ENCODE data around the gene ISLR. TPM values are rescaled to one million over a fixed set of nuclear protein-coding genes. Genes with fewer than 3 reads are reported as not detected.

The ISLR gene
- total RNA-seq, 1 donor from 2014 or later: 37.4 TPM

DNA sequence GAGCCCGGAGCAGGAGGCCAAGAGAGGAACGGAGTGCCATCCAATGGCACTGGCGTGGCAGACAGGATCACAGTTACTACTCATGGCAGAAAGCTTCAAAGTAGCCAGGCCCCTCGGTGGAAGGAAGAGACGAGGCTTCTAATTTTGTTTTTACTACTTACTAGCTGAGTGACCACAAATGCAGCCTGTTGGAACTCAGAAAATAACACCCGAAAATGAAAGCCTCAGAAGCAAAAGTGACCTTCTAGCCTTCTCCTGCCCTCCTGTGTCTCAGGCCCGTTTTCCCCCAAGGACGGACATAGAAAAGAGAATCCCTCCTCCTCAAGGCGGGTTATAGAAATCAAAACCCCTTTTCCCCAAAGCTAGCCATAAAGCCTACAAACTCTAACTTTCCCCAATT, 39.0 kb downstream of the ISLR start:
- DNase-seq (ENCODE audit: low spot score): no peak

DNA sequence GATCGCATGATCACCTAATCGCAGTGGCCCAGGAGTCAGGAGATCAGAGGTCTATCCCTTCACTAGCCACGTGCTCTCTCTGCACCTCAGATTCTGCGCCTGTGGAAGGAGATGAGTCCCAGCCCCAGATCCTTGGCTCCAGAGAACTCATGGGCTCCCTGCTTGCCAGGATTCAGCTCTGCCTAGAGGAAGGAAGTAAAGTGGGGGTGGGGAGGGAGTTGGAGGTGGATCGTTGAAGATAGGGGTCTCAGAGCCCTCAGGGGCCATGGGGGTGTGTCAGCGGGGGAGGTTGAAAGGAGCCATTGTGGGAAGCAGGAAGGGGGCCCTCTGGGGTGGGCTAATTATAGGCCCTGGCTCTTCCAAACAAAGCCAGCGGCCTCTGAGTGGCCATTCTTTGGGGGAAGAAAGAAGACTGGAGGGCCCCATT, 40.4 kb downstream of the ISLR start:
- DNase-seq (ENCODE audit: low spot score): no peak

DNA sequence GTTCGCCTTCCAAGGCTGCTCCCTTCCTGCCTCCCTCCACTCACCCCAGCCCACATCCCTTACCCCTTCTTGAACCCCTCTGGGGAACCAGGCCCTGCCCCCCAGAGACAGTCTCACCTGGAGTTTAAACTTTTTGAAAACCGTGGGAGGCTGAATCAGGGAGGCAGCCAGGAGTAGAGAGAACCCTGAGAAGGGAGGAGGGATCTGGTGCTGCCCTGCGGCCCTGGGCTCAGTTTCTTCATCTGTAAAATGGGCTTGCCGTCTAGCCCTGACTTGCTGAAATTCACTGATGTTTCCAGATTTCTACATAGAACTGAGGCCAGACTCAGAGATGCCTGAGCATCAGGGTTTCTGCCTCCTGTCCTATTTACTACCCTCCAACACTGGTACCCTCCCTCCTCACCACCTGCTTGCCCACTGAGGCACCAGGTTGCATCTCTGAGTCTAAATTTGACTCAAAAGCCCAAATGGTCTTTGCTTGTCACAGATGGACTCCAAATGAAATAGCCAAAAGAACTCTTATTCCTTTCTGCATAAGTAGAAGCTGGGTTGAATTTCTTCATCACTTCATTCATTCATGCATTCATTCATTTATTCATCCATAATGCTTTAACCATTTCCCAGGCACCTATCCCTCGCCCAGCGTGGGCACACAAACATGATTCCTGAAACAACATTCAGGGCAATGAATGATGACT, 41.0 kb downstream of the ISLR start:
- DNase-seq (ENCODE audit: low spot score): no peak

GRCh38 chr15:74215958-74216357, 42.4 kb downstream of the ISLR start:
- no peak for DNase-seq (ENCODE audit: low spot score)

- no peak for DNase-seq (ENCODE audit: low spot score)
These were observed 43.4 kb downstream of the ISLR start for GRCh38 chr15:74216949-74217348.

DNA sequence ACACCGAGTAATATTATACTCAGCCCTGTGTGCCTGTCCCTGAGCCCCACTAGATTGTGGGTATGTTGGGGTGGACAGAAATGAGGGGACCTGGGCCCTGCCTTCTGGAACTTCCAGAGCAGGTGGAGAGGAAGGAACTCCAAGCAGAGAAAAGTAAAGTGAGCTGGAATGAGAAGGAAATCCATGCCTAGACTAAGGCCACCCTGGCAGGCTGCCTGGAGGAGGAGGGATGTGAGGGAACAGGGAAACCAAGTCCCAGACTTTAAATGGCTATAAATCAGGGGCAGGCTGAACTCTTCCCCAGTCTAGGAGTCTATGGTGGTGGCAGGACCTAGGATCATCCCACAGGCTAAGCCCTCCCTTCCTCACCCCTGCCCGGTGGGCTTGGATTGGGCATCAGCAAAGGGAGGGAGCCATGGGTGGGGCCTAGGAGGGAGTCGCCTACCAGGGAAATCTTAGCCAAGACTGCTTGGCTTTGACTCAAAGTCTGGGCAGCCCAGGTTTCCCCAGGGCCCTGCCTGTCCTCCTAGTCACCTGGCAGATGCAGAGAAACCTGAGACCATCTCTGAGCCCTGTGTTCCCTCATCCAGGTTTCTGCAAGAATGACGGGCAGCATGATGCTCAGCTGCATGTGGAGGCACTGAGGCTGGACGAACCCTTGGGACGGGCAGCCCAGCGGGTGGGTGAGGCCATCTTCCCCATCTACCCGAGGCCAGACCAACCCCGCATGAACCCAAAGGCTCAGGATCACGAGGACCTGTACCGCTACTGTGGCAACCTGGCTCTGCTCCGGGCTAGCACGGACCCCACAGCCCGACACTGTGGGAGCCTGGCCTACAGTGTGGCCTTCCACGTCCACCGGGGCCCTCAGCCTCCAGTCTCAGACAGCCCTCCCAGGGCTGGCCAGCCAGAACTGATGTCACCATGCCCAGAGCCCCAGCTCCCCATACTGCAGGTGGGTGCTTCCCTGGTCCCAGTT, 44.7 kb downstream of the ISLR start:
- DNase-seq (ENCODE audit: low spot score): no peak

DNA sequence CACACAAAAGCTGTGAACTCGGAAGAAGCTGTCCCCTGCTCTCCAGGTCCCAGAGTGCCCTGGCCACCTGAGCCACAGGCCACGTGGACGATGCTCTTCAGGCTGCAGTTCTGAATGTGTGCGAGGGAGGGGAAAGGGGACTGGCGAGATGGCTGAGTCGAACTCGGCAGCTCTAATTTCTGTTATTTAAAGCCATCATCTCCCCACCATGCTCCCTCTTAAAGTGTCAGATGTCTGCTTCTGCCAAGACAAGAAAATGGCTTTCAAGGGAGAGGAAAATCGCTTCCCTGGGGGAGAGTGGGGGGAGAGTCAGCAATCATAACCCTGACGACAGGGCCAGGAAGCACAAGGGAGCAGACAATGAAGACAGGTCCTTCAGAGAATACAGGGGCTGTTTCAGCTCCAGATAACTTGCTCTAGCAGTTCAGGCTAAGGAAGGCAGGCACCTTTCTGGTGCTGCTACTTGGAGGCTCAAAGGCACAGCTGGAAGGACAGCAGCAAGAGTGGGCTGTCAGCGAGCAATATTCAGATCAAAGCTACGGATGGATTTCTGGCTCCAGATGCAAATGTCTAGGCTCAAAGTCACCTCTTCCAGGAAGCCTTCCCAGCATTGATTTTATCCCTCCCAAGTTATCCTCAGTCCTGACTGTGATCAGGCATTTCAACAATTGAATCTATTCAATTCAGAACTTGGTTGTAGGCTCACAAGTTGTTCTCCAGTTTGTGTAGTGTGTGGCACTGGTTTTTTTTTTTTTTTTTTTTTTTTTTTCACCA, 47.2 kb downstream of the ISLR start:
- DNase-seq (ENCODE audit: low spot score): no peak

DNA sequence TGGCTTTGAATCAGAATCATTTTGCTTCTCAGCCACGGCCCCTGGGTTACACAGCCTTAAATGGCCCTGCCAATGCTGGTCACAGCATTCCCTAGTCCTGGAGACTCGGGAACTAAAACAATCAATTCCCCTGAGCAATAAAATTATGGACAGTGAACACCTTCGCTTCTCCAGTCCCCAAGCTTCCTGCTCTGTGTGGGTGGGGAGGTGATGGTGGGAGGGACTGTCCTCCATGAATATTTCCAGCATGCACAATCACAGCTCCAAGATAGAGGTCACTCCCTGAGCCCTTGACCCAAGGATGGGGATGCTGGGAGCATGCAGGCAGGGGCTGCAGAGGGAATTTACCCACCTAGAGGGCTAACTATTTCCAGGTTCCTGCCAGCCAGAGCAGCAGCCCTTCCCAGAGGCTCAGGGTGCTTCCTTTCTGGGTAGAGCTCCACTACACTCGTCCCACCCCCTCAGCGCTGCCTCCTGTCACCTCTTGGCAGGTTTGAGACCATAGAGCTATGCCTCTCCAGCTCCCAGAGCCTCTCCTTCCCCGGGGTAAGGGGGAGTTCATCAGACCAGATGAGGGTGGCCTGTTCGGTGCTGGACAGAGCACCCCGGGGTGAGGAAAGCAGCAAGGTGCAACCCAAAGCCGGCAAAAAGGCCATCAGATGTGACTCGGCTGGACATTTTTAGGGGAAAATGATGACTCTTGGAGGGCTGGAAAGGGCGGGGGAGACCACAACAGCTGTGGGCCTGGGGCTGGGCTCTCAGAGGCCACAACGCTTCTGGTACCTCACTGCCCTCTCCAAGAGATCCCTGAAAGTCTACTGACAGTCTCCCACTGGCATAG, 48.1 kb downstream of the ISLR start:
- no peak for DNase-seq (ENCODE audit: low spot score)

DNA sequence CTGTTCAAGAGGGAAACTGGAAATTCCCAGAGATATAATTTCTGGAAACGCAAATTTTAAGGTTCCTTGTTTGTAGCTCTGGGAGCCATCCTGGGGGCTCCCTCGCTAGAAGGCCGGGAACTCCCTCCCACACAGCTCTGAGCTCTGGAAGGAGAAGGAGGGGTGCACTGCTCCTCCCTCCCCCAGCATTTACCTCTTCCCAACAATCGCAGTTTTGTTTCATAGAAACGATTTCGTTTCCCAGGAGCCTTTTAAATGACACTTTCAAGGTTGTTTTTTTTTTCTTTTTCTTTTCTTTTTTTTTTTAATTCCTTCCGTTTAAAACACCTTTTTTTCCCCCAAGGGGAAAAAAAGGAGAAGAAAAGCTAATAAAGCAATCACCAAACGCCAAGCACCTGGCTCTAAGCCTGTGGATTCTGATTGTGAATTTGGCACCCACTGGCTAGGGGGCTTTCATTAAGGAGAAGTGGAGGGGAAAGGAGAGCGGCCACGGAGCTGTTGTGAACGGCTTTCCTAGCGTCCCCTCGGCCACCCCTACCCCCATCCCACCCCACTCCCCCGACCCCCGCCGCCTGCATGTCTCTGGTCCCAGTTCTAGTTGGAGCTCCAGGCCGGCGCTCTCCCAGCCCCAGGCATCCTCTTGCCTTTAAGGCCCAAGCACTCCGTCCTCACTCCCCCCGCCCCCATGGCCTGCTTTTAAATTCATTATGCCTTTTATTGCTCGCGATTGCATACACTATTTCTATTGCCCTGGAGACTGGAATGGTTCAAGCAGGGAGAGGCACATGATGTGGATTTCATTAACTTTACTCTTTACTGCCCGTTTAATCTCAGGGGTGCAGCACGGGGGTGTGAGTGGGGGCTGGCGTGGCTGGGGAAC, 49.0 kb downstream of the ISLR start:
- no peak for DNase-seq (ENCODE audit: low spot score)

GRCh38 chr15:74225928-74226327, 52.4 kb downstream of the ISLR start:
- DNase-seq (ENCODE audit: low spot score): no peak

Other genes starting within 250 kb of the ISLR start
- 30.9 TPM for gene LOXL1, start 247.2 kb upstream of the ISLR start, total RNA-seq
- 15.0 TPM for gene STOML1, start 181.4 kb upstream of the ISLR start, total RNA-seq
- gene PML, start 179.0 kb upstream of the ISLR start, total RNA-seq: 102 TPM
- gene GOLGA6A, start 91.2 kb upstream of the ISLR start, total RNA-seq: not detected
- gene ISLR2, start 43.1 kb upstream of the ISLR start, total RNA-seq: 0.21 TPM
- 50.9 TPM for gene STRA6, start 29.1 kb downstream of the ISLR start, total RNA-seq
- gene CCDC33, start 62.6 kb downstream of the ISLR start, total RNA-seq: 10.2 TPM
- gene CYP11A1, start 193.9 kb downstream of the ISLR start, total RNA-seq: 2.4 TPM